Mesendoderm (in vitro differentiated cells): ENCODE data around the gene OOSP3.

Experiments used
- DNase-seq: peaks from one replicate; pipeline ENCODE4 v3.0.0; 2013
- H2AK5ac ChIP-seq: 2 replicates; pipeline ENCODE4 v1.6.1; 2013; ENCODE audit warnings: low read length, inconsistent platforms
- H2BK120ac ChIP-seq: 2 replicates; pipeline ENCODE4 v1.6.1; 2013; ENCODE audit warnings: low read depth, mild to moderate bottlenecking, low read length, moderate library complexity, mixed read lengths
- H2BK15ac ChIP-seq: replicated peaks from 2 replicates; pipeline ENCODE4 v1.6.1; 2013; ENCODE audit warnings: low read depth, mild to moderate bottlenecking, moderate library complexity
- H2BK5ac ChIP-seq: 2 replicates; pipeline ENCODE4 v1.6.1; 2013; ENCODE audit warnings: low read length, inconsistent platforms
- H3K18ac ChIP-seq: 2 replicates; pipeline ENCODE4 v1.6.1; 2013; ENCODE audit warnings: mild to moderate bottlenecking, low read length, mixed read lengths
- H3K23ac ChIP-seq: one replicate; pipeline ENCODE4 v1.6.1; 2013; ENCODE audit warnings: low read length
- H3K27ac ChIP-seq: 2 replicates; pipeline ENCODE4 v1.5.1; 2013; ENCODE audit warnings: low read depth, mild to moderate bottlenecking, inconsistent platforms, low read length, moderate library complexity
- H3K27me3 ChIP-seq: 2 replicates; pipeline ENCODE4 v1.6.1; 2013; ENCODE audit warnings: low read length, control low read depth, mild to moderate bottlenecking, inconsistent platforms; ENCODE audit not compliant: insufficient read depth, poor library complexity
- H3K36me3 ChIP-seq: 2 replicates; pipeline ENCODE4 v1.6.1; 2013; ENCODE audit warnings: low read length, inconsistent platforms; ENCODE audit not compliant: control insufficient read depth, insufficient read depth
- H3K4ac ChIP-seq: one replicate; pipeline ENCODE4 v1.6.1; 2013; ENCODE audit warnings: low read depth, mild to moderate bottlenecking, low read length, moderate library complexity
- H3K4me1 ChIP-seq: 2 replicates; pipeline ENCODE4 v1.6.1; 2013; ENCODE audit warnings: low read depth, low read length, inconsistent platforms; ENCODE audit not compliant: control insufficient read depth
- H3K4me2 ChIP-seq: 2 replicates; pipeline ENCODE4 v1.6.1; 2013; ENCODE audit warnings: low read length
- H3K4me3 ChIP-seq: 2 replicates; pipeline ENCODE4 v1.5.1; 2013; ENCODE audit warnings: mild to moderate bottlenecking, low read length
- H3K56ac ChIP-seq: one replicate; pipeline ENCODE4 v1.6.1; 2013; ENCODE audit warnings: low read length
- H3K79me1 ChIP-seq: 2 replicates; pipeline ENCODE4 v1.6.1; 2013; ENCODE audit warnings: low read length, inconsistent platforms
- H3K79me2 ChIP-seq: 2 replicates; pipeline ENCODE4 v1.6.1; 2013; ENCODE audit warnings: mild to moderate bottlenecking, low read length; ENCODE audit not compliant: control insufficient read depth, insufficient read depth
- H3K9ac ChIP-seq: 2 replicates; pipeline ENCODE4 v1.6.1; 2013; ENCODE audit warnings: low read length, inconsistent platforms
- H4K5ac ChIP-seq: one replicate; pipeline ENCODE4 v1.6.1; 2013; ENCODE audit warnings: low read length
- H4K8ac ChIP-seq: one replicate; pipeline ENCODE4 v1.6.1; 2013; ENCODE audit warnings: low read depth, mild to moderate bottlenecking, control low read depth, low read length, moderate library complexity
- WGBS: extraction: QIAGEN DNeasy Blood & Tissue Kit; methylation state at CpG from one replicate; pipeline ENCODE4 v1.1.7; 2013; ENCODE audit warnings: low lambda C conversion rate, missing lambda C conversion rate; ENCODE audit not compliant: insufficient coverage; ENCODE audit errors: extremely low coverage; 5-methylcytosine and 5-hydroxymethylcytosine counted together

Gene OOSP3

DNA sequence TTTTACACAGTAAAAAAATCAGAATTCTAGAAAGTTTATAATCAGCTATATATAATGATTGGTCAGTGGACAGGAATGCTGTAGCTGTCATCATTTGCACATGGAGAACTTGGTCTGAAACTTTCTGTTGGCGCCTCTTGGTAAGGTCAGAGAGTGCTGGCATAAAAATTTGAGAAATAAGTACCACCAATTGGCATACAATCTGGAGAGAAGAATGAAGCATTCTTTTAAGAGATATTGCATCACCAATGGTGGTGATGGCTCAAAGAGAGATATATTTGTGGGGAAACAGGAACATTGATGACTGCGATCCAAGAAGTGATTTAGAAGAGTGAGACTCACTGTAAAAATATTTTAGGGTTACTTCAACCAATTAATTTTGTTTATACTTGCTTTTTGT lies 39.9 kb downstream of the OOSP3 start:
- Histone ChIP-seq H3K27ac (no peak overlapping the region), H2BK120ac (no peak overlapping the region), H3K4ac (no peak overlapping the region), H4K8ac (no peak overlapping the region), H3K56ac (no peak overlapping the region), H3K4me2 (no peak overlapping the region), H3K27me3 (no peaks in the 10 kb centered on the region), H2BK15ac (no peak overlapping the region), H2AK5ac (no peak overlapping the region), H3K4me1 (no peaks in the 10 kb centered on the region), H3K79me1 (no peaks in the 10 kb centered on the region), H3K36me3 (no peaks in the 10 kb centered on the region), H3K18ac (no peak overlapping the region), H3K23ac (no peak overlapping the region), H2BK5ac (no peak overlapping the region), H3K79me2 (no peaks in the 10 kb centered on the region), H3K4me3 (no peak overlapping the region), H4K5ac (no peak overlapping the region), H3K9ac (no peak overlapping the region)
- no CpG with 5 or more reads among the region's 2 CpGs for WGBS
- no peak for DNase-seq

- WGBS: no CpG with 5 or more reads among the region's 3 CpGs
- H3K79me2 ChIP-seq: no peaks in the 10 kb centered on the region
- H3K27me3 ChIP-seq: no peaks in the 10 kb centered on the region
- H3K4me1 ChIP-seq: no peaks in the 10 kb centered on the region
- H3K4ac ChIP-seq: no peak overlapping the region
- peak; percentile 65 for DNase-seq
- H2BK5ac ChIP-seq: no peak overlapping the region
- no peak overlapping the region for H3K4me2 ChIP-seq
- H3K36me3 ChIP-seq: no peaks in the 10 kb centered on the region
- no peak overlapping the region for H3K23ac ChIP-seq
- H2BK120ac ChIP-seq: no peak overlapping the region
- no peak overlapping the region for H2BK15ac ChIP-seq
- H3K27ac ChIP-seq: no peak overlapping the region
- H3K79me1 ChIP-seq: no peaks in the 10 kb centered on the region
- no peak overlapping the region for H3K4me3 ChIP-seq
- H4K8ac ChIP-seq: no peak overlapping the region
- H4K5ac ChIP-seq: no peak overlapping the region
- H2AK5ac ChIP-seq: no peak overlapping the region
- H3K18ac ChIP-seq: no peak overlapping the region
- no peak overlapping the region for H3K56ac ChIP-seq
- H3K9ac ChIP-seq: no peak overlapping the region
These were observed 40.5 kb downstream of the OOSP3 start for GRCh38 chr11:59918987-59919589.

GRCh38 chr11:59923813-59924212 lies 45.2 kb downstream of the OOSP3 start:
- Histone ChIP-seq H3K18ac (no peak overlapping the region), H3K23ac (no peak overlapping the region), H3K27ac (no peak overlapping the region), H3K79me2 (no peaks in the 10 kb centered on the region), H4K8ac (no peak overlapping the region), H3K36me3 (no peaks in the 10 kb centered on the region), H4K5ac (no peak overlapping the region), H3K4me1 (no peaks in the 10 kb centered on the region), H3K27me3 (no peaks in the 10 kb centered on the region), H3K56ac (no peak overlapping the region), H2BK5ac (no peak overlapping the region), H2BK120ac (no peak overlapping the region), H3K9ac (no peak overlapping the region), H3K4me3 (no peak overlapping the region), H3K79me1 (no peaks in the 10 kb centered on the region), H2AK5ac (no peak overlapping the region), H3K4me2 (no peak overlapping the region), H2BK15ac (no peak overlapping the region), H3K4ac (no peak overlapping the region)
- no CpG with 5 or more reads among the region's 6 CpGs for WGBS
- peak; percentile 64 for DNase-seq

- Histone ChIP-seq H4K5ac (no peak overlapping the region), H3K27ac (no peak overlapping the region), H2BK120ac (no peak overlapping the region), H3K23ac (no peak overlapping the region), H4K8ac (no peak overlapping the region), H3K4ac (no peak overlapping the region), H3K18ac (no peak overlapping the region), H3K79me1 (no peaks in the 10 kb centered on the region), H3K4me1 (no peaks in the 10 kb centered on the region), H2BK5ac (no peak overlapping the region), H3K9ac (no peak overlapping the region), H3K36me3 (no peaks in the 10 kb centered on the region), H2AK5ac (no peak overlapping the region), H3K4me2 (no peak overlapping the region), H3K56ac (no peak overlapping the region), H3K79me2 (no peaks in the 10 kb centered on the region), H2BK15ac (no peak overlapping the region), H3K27me3 (no peaks in the 10 kb centered on the region), H3K4me3 (no peak overlapping the region)
- WGBS: no CpG with 5 or more reads among the region's 1 CpG
- no peak for DNase-seq
These were observed 53.1 kb downstream of the OOSP3 start for GRCh38 chr11:59931688-59932087.

- H3K4me1 ChIP-seq: no peaks in the 10 kb centered on the region
- no peaks in the 10 kb centered on the region for H3K27me3 ChIP-seq
- no peak within 1 kb of the TSS for H3K4me2 ChIP-seq
- no peak within 1 kb of the TSS for H2BK120ac ChIP-seq
- H3K18ac ChIP-seq: no peak within 1 kb of the TSS
- no peak within 1 kb of the TSS for H4K8ac ChIP-seq
- H3K56ac ChIP-seq: no peak within 1 kb of the TSS
- H3K4me3 ChIP-seq: no peak within 1 kb of the TSS
- H4K5ac ChIP-seq: no peak within 1 kb of the TSS
- H3K4ac ChIP-seq: no peak within 1 kb of the TSS
- no peak within 1 kb of the TSS for H3K23ac ChIP-seq
- no peak within 1 kb of the TSS for H3K27ac ChIP-seq
- no peak for DNase-seq
- no peaks in the 10 kb centered on the region for H3K79me1 ChIP-seq
- no peak within 1 kb of the TSS for H2AK5ac ChIP-seq
- H3K9ac ChIP-seq: no peak within 1 kb of the TSS
- H2BK5ac ChIP-seq: no peak within 1 kb of the TSS
- H3K79me2 ChIP-seq: no peaks in the 10 kb centered on the region
- WGBS: no CpG with 5 or more reads among the region's 2 CpGs
- no peaks in the 10 kb centered on the region for H3K36me3 ChIP-seq
- H2BK15ac ChIP-seq: no peak within 1 kb of the TSS
These were observed 59.5 kb downstream of the OOSP3 start, which contains the start of gene OOSP1 for GRCh38 chr11:59938132-59938531. OOSP1 (plus strand) TSS chr11:59938432; CDS start chr11:59938455, 23 bp downstream.

- no peak overlapping the region for H3K56ac ChIP-seq
- H3K79me1 ChIP-seq: no peaks in the 10 kb centered on the region
- no CpG with 5 or more reads among the region's 3 CpGs for WGBS
- no peaks in the 10 kb centered on the region for H3K27me3 ChIP-seq
- no peak overlapping the region for H3K27ac ChIP-seq
- no peak overlapping the region for H2BK120ac ChIP-seq
- no peak overlapping the region for H4K8ac ChIP-seq
- H4K5ac ChIP-seq: no peak overlapping the region
- DNase-seq: no peak
- no peak overlapping the region for H3K4me3 ChIP-seq
- H3K4me2 ChIP-seq: no peak overlapping the region
- H2BK15ac ChIP-seq: no peak overlapping the region
- H2BK5ac ChIP-seq: no peak overlapping the region
- H3K36me3 ChIP-seq: no peaks in the 10 kb centered on the region
- H3K9ac ChIP-seq: no peak overlapping the region
- H3K79me2 ChIP-seq: no peaks in the 10 kb centered on the region
- no peak overlapping the region for H3K18ac ChIP-seq
- H3K23ac ChIP-seq: no peak overlapping the region
- no peak overlapping the region for H3K4ac ChIP-seq
- H2AK5ac ChIP-seq: no peak overlapping the region
- H3K4me1 ChIP-seq: no peaks in the 10 kb centered on the region
These were observed 60.1 kb downstream of the OOSP3 start for GRCh38 chr11:59938718-59939117.
